Keratinocyte (primary cell): ENCODE measurements around the gene SP4. TPM values are rescaled to one million over a fixed set of nuclear protein-coding genes. Genes with fewer than 3 reads are reported as not detected.

ENCODE experiments used
- DNase-seq: peaks from one replicate; pipeline ENCODE4 v3.0.0-alpha.2; 2011; ENCODE audit warnings: low read depth, missing footprints, low spot score
- FAIRE-seq: peaks from 2 replicates; lab custom pipeline; 2011; peaks lifted over from hg19 to GRCh38; lab: Jason Lieb, UNC
- H2AFZ ChIP-seq: 2 replicates; pipeline ENCODE4 v1.6.0; 2012; ENCODE audit warnings: low read length, control low read depth, inconsistent platforms; ENCODE audit not compliant: control insufficient read depth
- H3K27ac ChIP-seq: 2 replicates; pipeline ENCODE4 v1.5.1; 2011; ENCODE audit warnings: low read length; ENCODE audit not compliant: control insufficient read depth, insufficient read depth
- H3K27me3 ChIP-seq: 3 replicates; pipeline ENCODE4 v1.6.0; 2011; ENCODE audit warnings: low read length; ENCODE audit not compliant: control insufficient read depth, insufficient read depth; ENCODE audit errors: extremely low read depth
- H3K36me3 ChIP-seq, 2 experiments: 2 replicates in 1 of 2; 3 replicates in 1 of 2; pipeline ENCODE4 v1.5.1; 2011; ENCODE audit warnings: low read length in 2 of 2, mild to moderate bottlenecking in 1 of 2; ENCODE audit not compliant: control insufficient read depth in 2 of 2, insufficient read depth in 2 of 2; ENCODE audit errors: extremely low read depth in 1 of 2
- H3K4me1 ChIP-seq: 3 replicates; pipeline ENCODE4 v1.5.1; 2011; ENCODE audit warnings: low read length; ENCODE audit not compliant: control insufficient read depth, insufficient read depth; ENCODE audit errors: extremely low read depth
- H3K4me2 ChIP-seq: 3 replicates; pipeline ENCODE4 v1.6.0; 2011; ENCODE audit warnings: low read depth, low read length; ENCODE audit not compliant: control insufficient read depth, insufficient read depth; ENCODE audit errors: extremely low read depth
- H3K4me3 ChIP-seq, 3 experiments: fragments of 200-600 bp in 1 of 3; sonication (generic) in 1 of 3; 2 replicates in 2 of 3; 3 replicates in 1 of 3; pipeline ENCODE4 v1.5.1; 2011 to 2016; ENCODE audit warnings: low read length in 3 of 3, mild to moderate bottlenecking in 3 of 3, control low read depth in 2 of 3, inconsistent platforms in 1 of 3, low read depth in 1 of 3, mixed read lengths in 1 of 3, mixed run types in 1 of 3, moderate library complexity in 1 of 3; ENCODE audit not compliant: control insufficient read depth in 2 of 3, insufficient read depth in 2 of 3; ENCODE audit errors: extremely low read depth in 1 of 3
- H3K79me2 ChIP-seq: 2 replicates; pipeline ENCODE4 v1.6.0; 2012; ENCODE audit warnings: low read length; ENCODE audit not compliant: control insufficient read depth, insufficient read depth
- H3K9ac ChIP-seq: 3 replicates; pipeline ENCODE4 v1.6.0; 2011; ENCODE audit warnings: low read length; ENCODE audit not compliant: control insufficient read depth, insufficient read depth; ENCODE audit errors: extremely low read depth
- H3K9me1 ChIP-seq: 3 replicates; pipeline ENCODE4 v1.6.0; 2011; ENCODE audit warnings: low read length; ENCODE audit not compliant: control insufficient read depth, insufficient read depth; ENCODE audit errors: extremely low read depth
- H3K9me3 ChIP-seq: 2 replicates; pipeline ENCODE4 v1.5.1; 2012; ENCODE audit warnings: low read depth, low read length; ENCODE audit not compliant: control insufficient read depth
- H4K20me1 ChIP-seq: 3 replicates; pipeline ENCODE4 v1.6.0; 2011; ENCODE audit warnings: low read length; ENCODE audit not compliant: control insufficient read depth, insufficient read depth; ENCODE audit errors: extremely low read depth
- CTCF ChIP-seq, 3 experiments: IDR thresholded peaks in 1 of 3; conservative IDR thresholded peaks in 1 of 3; optimal IDR thresholded peaks in 1 of 3; 2 replicates in 2 of 3; 3 replicates in 1 of 3; pipeline versions ENCODE3 to v1.5.1; 2011; ENCODE audit warnings: low read length in 3 of 3, mild to moderate bottlenecking in 3 of 3, moderate library complexity in 2 of 3, control low read depth in 1 of 3, inconsistent platforms in 1 of 3; ENCODE audit not compliant: insufficient read depth in 2 of 3; ENCODE audit errors: extremely low read depth in 1 of 3
- EZH2 ChIP-seq: IDR thresholded peaks from one replicate; pipeline ENCODE4 v1.6.1; 2012; ENCODE audit warnings: inconsistent platforms, mild to moderate bottlenecking, low read length, moderate library complexity
- dilution Hi-C: fragments of 300-500 bp; cut with MboI; formaldehyde crosslinking; loops from one replicate; pipeline ENCODE4 v1.7.0; 2020; ENCODE audit warnings: low sequenced_read_pairs; ENCODE audit not compliant: extremely low pct_ligation_motif_present
- polyA plus RNA-seq, 5 experiments: library from polyadenylated mRNA; depleted of rRNA in 3 of 5; stranded (reverse) in 3 of 5; stranded (forward) in 1 of 5; unstranded in 1 of 5; fragments of >200 nt; gene quantifications; 1 replicate in 1 of 5; 2 replicates in 3 of 5; 3 replicates in 1 of 5; pipeline versions ENCODE4 v1.2.1 to v1.2.3, GENCODE V29; 2011 to 2012; ENCODE audit warnings: missing spikeins in 2 of 5, low read depth in 1 of 5, low replicate concordance in 1 of 5

Gene SP4
- polyA plus RNA-seq, 1 donor (not counting 4 experiments of a cell fraction or from before 2014, with no cell fraction given), result 1.5 TPM

- H3K9ac ChIP-seq, result no peak overlapping the region
- H3K4me1 ChIP-seq, result no peaks in the 10 kb centered on the region
- H3K4me3 ChIP-seq, result no peak overlapping the region
- no peak for TF ChIP-seq EZH2
- no peak for TF ChIP-seq CTCF (optimal IDR thresholded peaks at IDR 0.05 in 1 of 3, IDR thresholded peaks at IDR 0.05 in 1 of 3, conservative IDR thresholded peaks at IDR 0.05 in 1 of 3; ENCODE audit: extremely low read depth in 1 of 3, insufficient read depth in 2 of 3, low read length in 3 of 3)
- DNase-seq (no peak), FAIRE-seq (no peak)
- dilution Hi-C loops, result no loop called here
- H4K20me1 ChIP-seq, result no peaks in the 10 kb centered on the region
- H3K4me2 ChIP-seq, result no peak overlapping the region
- H3K79me2 ChIP-seq, result no peaks in the 10 kb centered on the region
- H3K9me1 ChIP-seq, result no peaks in the 10 kb centered on the region
- no peak overlapping the region for H3K27ac ChIP-seq
- H3K9me3 ChIP-seq, result no peaks in the 10 kb centered on the region
- H2AFZ ChIP-seq, result no peak overlapping the region
- H3K36me3 ChIP-seq, result no peaks in the 10 kb centered on the region
- no peaks in the 10 kb centered on the region for H3K27me3 ChIP-seq
These were observed 53.0 kb downstream of the SP4 start for GRCh38 chr7:21480693-21481403.

GRCh38 chr7:21486511-21486910, 58.6 kb downstream of the SP4 start:
- no peak overlapping the region for H3K27ac ChIP-seq
- H3K9me3 ChIP-seq, result no peaks in the 10 kb centered on the region
- TF ChIP-seq EZH2 (no peak), CTCF (optimal IDR thresholded peaks at IDR 0.05 in 1 of 3, IDR thresholded peaks at IDR 0.05 in 1 of 3, conservative IDR thresholded peaks at IDR 0.05 in 1 of 3; ENCODE audit: extremely low read depth in 1 of 3, insufficient read depth in 2 of 3, low read length in 3 of 3) (no peak)
- H3K4me2 ChIP-seq, result no peak overlapping the region
- H3K9me1 ChIP-seq, result no peaks in the 10 kb centered on the region
- H3K36me3 ChIP-seq, result no peaks in the 10 kb centered on the region
- DNase-seq, result no peak
- dilution Hi-C loops, result no loop called here
- no peaks in the 10 kb centered on the region for H4K20me1 ChIP-seq
- no peaks in the 10 kb centered on the region for H3K79me2 ChIP-seq
- H3K4me3 ChIP-seq, result no peak overlapping the region
- FAIRE-seq, result no peak
- no peaks in the 10 kb centered on the region for H3K27me3 ChIP-seq
- no peaks in the 10 kb centered on the region for H3K4me1 ChIP-seq
- H2AFZ ChIP-seq, result no peak overlapping the region
- H3K9ac ChIP-seq, result no peak overlapping the region
